Measurements from ENCODE around the gene SPATA12.

The SPATA12 gene

GRCh38 chr3:57097536-57097935, 37.1 kb downstream of the SPATA12 start:
- no peak overlapping the region for H3K4me3 ChIP-seq (ENCODE audit: low read depth, low read length)
- H3K36me3 ChIP-seq (ENCODE audit: control insufficient read depth, insufficient read depth, low read length): no peaks in the 10 kb centered on the region

DNA sequence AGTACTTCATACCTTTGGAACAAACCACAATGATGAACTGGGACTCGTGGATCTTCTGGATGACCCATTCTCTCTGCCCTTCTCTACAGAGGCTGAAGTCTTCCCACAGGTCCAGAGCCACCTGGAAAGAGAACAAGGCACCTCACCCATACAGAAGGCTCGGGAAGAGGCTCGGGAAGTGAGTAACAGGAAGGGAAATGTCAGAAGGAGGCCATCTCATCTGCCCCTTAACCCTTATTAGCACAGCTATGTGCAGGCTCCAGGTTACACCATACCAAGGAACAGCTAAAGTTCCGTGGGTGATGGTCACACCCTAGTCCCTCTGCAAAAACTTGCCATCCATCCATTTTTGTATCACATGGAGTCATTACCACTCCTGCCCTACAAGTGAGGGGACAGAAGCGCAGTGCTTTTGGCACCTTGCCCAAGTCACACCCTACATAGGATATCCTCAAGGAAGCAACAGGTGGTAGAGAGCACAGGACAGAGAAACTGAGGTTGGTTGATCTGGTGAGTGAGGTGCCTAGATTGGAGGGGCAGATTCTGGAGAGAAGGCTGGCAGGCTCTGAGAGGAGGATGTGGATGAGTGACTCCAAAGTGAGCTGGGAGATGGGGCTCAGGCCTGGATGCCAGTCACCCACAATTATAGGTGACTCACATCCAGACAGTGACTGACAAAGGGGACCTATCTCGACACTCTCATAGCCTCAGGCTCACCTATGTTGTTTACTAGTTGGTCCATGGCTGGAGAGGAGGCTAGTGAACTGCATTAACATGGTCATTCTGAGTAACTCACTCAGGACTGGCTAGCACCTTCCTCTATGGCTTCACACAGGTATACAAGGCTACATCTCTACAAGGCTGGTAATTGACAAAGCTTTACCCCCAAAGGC, 38.2 kb downstream of the SPATA12 start:
- Histone ChIP-seq H2AFZ (no peak overlapping the region), H3K4me3 (ENCODE audit: low read depth, low read length) (no peak overlapping the region), H3K9me3 (ENCODE audit: control insufficient read depth, low read length) (no peaks in the 10 kb centered on the region), H3K27me3 (ENCODE audit: control insufficient read depth, insufficient read depth, low read length) (no peaks in the 10 kb centered on the region), H3K27ac (no peak overlapping the region), H3K4me1 (no peaks in the 10 kb centered on the region), H3K4me2 (ENCODE audit: low read length) (no peak overlapping the region), H3K36me3 (ENCODE audit: control insufficient read depth, insufficient read depth, low read length) (no peaks in the 10 kb centered on the region), H3K79me2 (no peaks in the 10 kb centered on the region), H3K9ac (no peak overlapping the region)
- TF ChIP-seq, protein P1, sequence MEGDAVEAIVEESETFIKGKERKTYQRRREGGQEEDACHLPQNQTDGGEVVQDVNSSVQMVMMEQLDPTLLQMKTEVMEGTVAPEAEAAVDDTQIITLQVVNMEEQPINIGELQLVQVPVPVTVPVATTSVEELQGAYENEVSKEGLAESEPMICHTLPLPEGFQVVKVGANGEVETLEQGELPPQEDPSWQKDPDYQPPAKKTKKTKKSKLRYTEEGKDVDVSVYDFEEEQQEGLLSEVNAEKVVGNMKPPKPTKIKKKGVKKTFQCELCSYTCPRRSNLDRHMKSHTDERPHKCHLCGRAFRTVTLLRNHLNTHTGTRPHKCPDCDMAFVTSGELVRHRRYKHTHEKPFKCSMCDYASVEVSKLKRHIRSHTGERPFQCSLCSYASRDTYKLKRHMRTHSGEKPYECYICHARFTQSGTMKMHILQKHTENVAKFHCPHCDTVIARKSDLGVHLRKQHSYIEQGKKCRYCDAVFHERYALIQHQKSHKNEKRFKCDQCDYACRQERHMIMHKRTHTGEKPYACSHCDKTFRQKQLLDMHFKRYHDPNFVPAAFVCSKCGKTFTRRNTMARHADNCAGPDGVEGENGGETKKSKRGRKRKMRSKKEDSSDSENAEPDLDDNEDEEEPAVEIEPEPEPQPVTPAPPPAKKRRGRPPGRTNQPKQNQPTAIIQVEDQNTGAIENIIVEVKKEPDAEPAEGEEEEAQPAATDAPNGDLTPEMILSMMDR (IDR thresholded peaks at IDR 0.05): no peak

More at GRCh38 chr3:57097536-57097935, 37.1 kb downstream of the SPATA12 start:
- Histone ChIP-seq H3K27ac (no peak overlapping the region), H3K27me3 (ENCODE audit: control insufficient read depth, insufficient read depth, low read length) (no peaks in the 10 kb centered on the region), H3K4me1 (no peaks in the 10 kb centered on the region), H3K9ac (no peak overlapping the region), H3K9me3 (ENCODE audit: control insufficient read depth, low read length) (no peaks in the 10 kb centered on the region), H2AFZ (no peak overlapping the region), H3K79me2 (no peaks in the 10 kb centered on the region), H3K4me2 (ENCODE audit: low read length) (no peak overlapping the region)
- TF ChIP-seq, protein P1 (IDR thresholded peaks at IDR 0.05): no peak

- Histone ChIP-seq H3K4me2 (ENCODE audit: low read length) (no peak overlapping the region), H3K4me1 (no peaks in the 10 kb centered on the region), H3K9me3 (ENCODE audit: control insufficient read depth, low read length) (no peaks in the 10 kb centered on the region), H3K4me3 (ENCODE audit: low read depth, low read length) (no peak overlapping the region), H3K36me3 (ENCODE audit: control insufficient read depth, insufficient read depth, low read length) (no peaks in the 10 kb centered on the region), H3K79me2 (no peaks in the 10 kb centered on the region), H3K27me3 (ENCODE audit: control insufficient read depth, insufficient read depth, low read length) (no peaks in the 10 kb centered on the region), H3K9ac (no peak overlapping the region), H3K27ac (no peak overlapping the region), H2AFZ (no peak overlapping the region)
- TF ChIP-seq, protein P1 (IDR thresholded peaks at IDR 0.05): peak; percentile 93
Observed at GRCh38 chr3:57100046-57100695, 39.7 kb downstream of the SPATA12 start.

GRCh38 chr3:57105585-57105984, 45.1 kb downstream of the SPATA12 start:
- peaks cover 11% of the 10 kb centered on the region for H3K4me1 ChIP-seq
- H3K9me3 ChIP-seq (ENCODE audit: control insufficient read depth, low read length): no peaks in the 10 kb centered on the region
- no peak overlapping the region for H3K9ac ChIP-seq
- H2AFZ ChIP-seq: no peak overlapping the region
- no peaks in the 10 kb centered on the region for H3K79me2 ChIP-seq
- H3K27me3 ChIP-seq (ENCODE audit: control insufficient read depth, insufficient read depth, low read length): no peaks in the 10 kb centered on the region
- H3K36me3 ChIP-seq (ENCODE audit: control insufficient read depth, insufficient read depth, low read length): no peaks in the 10 kb centered on the region
- no peak overlapping the region for H3K4me3 ChIP-seq (ENCODE audit: low read depth, low read length)
- no peak overlapping the region for H3K4me2 ChIP-seq (ENCODE audit: low read length)
- H3K27ac ChIP-seq: no peak overlapping the region
- TF ChIP-seq, protein P1 (IDR thresholded peaks at IDR 0.05): no peak
